Measurements from ENCODE around the gene ACSM2B.
"Not testable (repeated sequence)": the region's sequence is repeated elsewhere in the genome, so short reads cannot be mapped to it uniquely, and the experiment has no call there.

The ACSM2B gene

DNA sequence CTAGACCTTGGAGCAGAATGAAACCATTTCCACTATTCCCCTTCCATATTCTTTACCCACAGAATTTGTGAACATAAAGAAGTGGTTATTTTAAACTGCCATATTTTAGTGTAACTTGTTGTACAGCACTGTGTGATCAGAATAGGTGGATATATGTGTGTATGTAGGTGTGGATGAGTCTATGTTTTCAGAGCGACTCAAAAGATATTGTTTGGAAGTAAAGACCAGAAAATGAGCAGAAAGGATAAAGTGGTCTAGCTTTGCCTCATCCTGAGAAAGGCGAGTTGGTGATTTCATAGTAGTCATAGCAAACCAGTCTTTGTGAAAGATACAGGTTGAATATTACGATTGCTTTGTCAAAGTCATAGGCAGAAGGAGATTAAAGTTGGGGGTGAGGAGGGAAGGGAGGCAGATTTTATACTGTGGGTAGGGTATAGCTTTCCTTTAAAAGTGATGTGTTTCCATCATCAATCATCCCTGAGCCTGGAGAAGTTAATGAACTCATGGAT lies 43.8 kb downstream of the ACSM2B start:
- not testable (repeated sequence) for DNase-seq (ENCODE audit: low spot score)

GRCh38 chr16:20531795-20532194 lies 44.4 kb downstream of the ACSM2B start:
- DNase-seq (ENCODE audit: low spot score): not testable (repeated sequence)

DNA sequence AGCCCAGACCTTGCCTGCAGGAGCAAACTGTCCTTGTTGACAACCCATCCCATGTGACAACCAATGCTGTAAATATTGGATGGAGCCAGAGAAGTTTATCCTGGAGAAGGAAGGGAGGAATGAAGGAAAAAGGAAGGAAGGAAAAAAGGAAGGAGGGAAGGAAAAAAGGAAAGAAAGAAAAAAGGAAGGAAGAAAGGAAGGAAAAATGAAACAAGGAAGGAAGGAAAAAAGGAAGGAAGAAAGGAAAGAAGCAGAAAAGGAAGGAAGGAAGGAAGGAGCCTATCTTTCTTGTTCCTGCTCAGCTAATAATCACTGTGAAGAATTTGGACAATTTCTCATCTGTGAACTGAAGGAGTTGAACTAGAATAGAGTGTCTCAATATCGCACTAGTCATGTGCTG lies 56.1 kb downstream of the ACSM2B start:
- DNase-seq (ENCODE audit: low spot score): no peak

- no peak for DNase-seq (ENCODE audit: low spot score)
Observed at GRCh38 chr16:20519231-20519630, 56.9 kb downstream of the ACSM2B start.

DNA sequence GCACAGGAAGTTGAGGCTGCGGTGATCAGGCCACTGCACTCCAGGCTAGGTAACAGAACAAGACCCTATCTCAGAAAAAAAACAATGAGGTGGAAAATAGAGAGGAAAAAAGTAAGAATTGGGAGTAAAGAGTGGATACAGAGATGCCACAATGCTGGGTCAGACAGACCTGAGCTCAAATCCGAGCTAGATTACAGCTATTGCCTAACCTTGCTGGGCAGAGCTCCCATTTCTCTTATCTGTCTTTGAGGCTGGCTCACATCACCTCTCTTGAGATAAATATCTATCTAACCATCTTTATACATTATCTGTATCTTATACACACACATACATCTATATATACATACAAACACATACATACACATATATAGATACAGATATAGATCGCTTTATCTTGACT lies 59.0 kb downstream of the ACSM2B start:
- DNase-seq (ENCODE audit: low spot score): no peak

- DNase-seq (ENCODE audit: low spot score): no peak
Observed at GRCh38 chr16:20515688-20516090, 60.5 kb downstream of the ACSM2B start.

DNA sequence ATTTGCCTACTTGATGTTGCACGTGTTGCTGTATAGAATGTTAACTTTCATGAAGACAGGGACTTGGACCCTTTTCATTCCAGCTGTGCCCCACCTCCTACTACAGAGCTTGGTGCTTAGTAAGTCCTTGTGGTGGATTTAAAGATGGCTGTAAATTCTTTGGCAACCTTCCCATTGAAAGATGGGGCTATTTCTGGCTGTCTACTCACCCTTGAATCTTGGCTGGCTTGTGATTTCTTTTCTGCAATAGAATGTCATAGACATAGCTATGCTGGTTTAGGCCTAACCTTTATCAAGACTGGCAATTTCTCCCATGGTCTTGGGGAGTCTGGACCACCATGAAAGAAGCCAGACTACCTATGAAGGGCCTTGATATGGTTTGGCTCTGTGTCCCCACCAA lies 65.8 kb downstream of the ACSM2B start:
- no peak for DNase-seq (ENCODE audit: low spot score)

GRCh38 chr16:20507280-20507679 lies 68.9 kb downstream of the ACSM2B start:
- DNase-seq (ENCODE audit: low spot score): no peak

DNA sequence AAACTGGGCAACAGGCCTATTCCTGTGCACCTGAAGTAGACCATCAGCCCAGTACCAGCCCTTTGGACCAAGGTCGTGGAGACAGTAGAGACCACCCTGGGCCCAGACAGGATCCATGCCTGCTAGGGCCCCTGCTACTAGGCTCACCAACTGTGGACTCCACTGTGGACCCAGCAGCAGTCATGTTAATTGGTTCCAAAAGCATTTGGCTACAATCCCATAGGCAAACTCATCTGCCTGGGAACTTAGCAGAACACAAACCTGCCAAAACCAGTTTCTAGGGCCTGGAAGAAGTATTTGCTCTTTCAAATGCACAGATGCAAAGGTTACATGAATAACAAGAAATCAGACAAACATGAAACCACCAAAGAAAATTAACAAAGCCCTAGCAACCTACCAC lies 71.7 kb downstream of the ACSM2B start:
- no peak for DNase-seq (ENCODE audit: low spot score)

GRCh38 chr16:20491448-20491847 lies 84.7 kb downstream of the ACSM2B start:
- DNase-seq (ENCODE audit: low spot score): not testable (repeated sequence)

DNA sequence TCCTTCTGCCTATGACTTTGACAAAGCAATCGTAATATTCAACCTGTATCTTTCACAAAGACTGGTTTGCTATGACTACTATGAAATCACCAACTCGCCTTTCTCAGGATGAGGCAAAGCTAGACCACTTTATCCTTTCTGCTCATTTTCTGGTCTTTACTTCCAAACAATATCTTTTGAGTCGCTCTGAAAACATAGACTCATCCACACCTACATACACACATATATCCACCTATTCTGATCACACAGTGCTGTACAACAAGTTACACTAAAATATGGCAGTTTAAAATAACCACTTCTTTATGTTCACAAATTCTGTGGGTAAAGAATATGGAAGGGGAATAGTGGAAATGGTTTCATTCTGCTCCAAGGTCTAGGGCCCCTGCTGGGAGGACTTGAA lies 85.2 kb downstream of the ACSM2B start:
- not testable (repeated sequence) for DNase-seq (ENCODE audit: low spot score)
